ENCODE data around the gene SMIM45.

Gene SMIM45

DNA sequence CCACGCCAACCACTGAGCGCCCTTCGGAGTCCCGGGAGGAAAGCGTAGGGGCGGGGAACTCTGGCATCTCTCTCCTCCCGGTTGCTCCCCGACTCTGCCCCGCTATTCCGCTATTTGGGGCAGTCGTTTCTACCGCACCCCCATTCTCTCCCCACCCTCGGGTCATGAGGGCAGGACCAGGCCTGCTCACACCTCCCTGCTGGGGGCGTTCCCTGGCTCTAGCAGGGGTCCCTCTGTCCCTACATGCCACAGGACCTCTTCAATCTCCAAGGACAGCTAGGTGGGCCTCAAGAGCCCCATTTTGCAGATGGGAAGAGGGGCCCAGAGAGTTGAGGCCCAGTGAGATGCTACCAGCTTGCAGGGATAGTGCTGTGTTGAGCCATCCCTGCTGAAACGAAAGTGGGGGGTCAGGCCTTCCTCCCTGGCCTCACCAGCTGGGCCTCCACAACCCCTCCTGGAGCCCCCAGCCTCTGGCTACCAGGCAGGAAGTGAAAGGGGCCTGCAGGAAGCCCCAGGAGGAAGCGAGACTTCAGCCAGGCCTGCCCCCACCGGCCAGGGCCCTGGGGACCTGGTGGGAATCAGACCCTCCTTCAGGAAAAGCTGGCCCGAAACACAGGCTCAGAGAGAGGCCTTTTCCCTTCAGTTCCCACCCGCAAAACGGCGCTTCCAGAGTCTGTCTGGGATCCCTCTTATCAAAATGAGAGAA lies 31.5 kb upstream of the SMIM45 start:
- H3K27ac Mint-ChIP-seq: peak overlapping the region; percentile 94
- H3K36me3 Mint-ChIP-seq (ENCODE audit: low read depth): peaks cover 34% of the 10 kb centered on the region
- peak; percentile 11 for ATAC-seq (ENCODE audit: low read depth)
- no peak for TF ChIP-seq CTCF (IDR thresholded peaks at IDR 0.05)
- intact Hi-C loops (cut with micrococcal nuclease): loop anchor here (1.0 kb wide), 2 partner anchors 16 to 20 kb away; no protein-coding TSS in a partner anchor
- no peak for DNase-seq
- H3K9me3 Mint-ChIP-seq: no peaks in the 10 kb centered on the region
- ChIA-PET CTCF (interaction anchor here (11.8 kb wide), 1 partner anchor 17 kb away, joined by 258 read pairs; no protein-coding TSS in a partner anchor), POLR2A (interaction anchor here (0.6 to 14.7 kb wide), 15 partner anchors 10 to 734 kb away, joined by 3 to 1414 read pairs (median 11); partner anchors contain the start of genes CCDC134, CENPM and SREBF2)
- no peaks in the 10 kb centered on the region for H3K27me3 Mint-ChIP-seq
- peaks cover 92% of the 10 kb centered on the region for H3K4me1 Mint-ChIP-seq
- H3K4me3 Mint-ChIP-seq: peak overlapping the region; percentile 82

GRCh38 chr22:41922328-41922727 lies 29.6 kb upstream of the SMIM45 start:
- POLR2A ChIA-PET: interaction anchor here (0.6 to 14.7 kb wide), 14 partner anchors 10 to 959 kb away, joined by 3 to 1414 read pairs (median 5); partner anchors contain the start of genes CENPM, SHISA8 and SREBF2
- TF ChIP-seq CTCF (IDR thresholded peaks at IDR 0.05): no peak

GRCh38 chr22:41922940-41923594 lies 28.9 kb upstream of the SMIM45 start:
- CTCF ChIA-PET: interaction anchor here (1.4 to 11.8 kb wide), 3 partner anchors 14 to 47 kb away, joined by 3 to 258 read pairs (median 3); no protein-coding TSS in a partner anchor
- intact Hi-C loops (cut with micrococcal nuclease): no loop called here
- H3K4me1 Mint-ChIP-seq: peaks cover 84% of the 10 kb centered on the region
- H3K4me3 Mint-ChIP-seq: peak overlapping the region; percentile 72
- TF ChIP-seq CTCF (IDR thresholded peaks at IDR 0.05): no peak
- ATAC-seq (ENCODE audit: low read depth): no peak
- peak overlapping the region; percentile 94 for H3K27ac Mint-ChIP-seq
- POLR2A ChIA-PET: interaction anchor here (0.8 to 14.7 kb wide), 13 partner anchors 10 to 476 kb away, joined by 3 to 1414 read pairs (median 6); partner anchors contain the start of genes CCDC134, CENPM, SHISA8 and SREBF2
- peaks cover 39% of the 10 kb centered on the region for H3K36me3 Mint-ChIP-seq (ENCODE audit: low read depth)
- no peaks in the 10 kb centered on the region for H3K9me3 Mint-ChIP-seq
- no peak for DNase-seq
- no peaks in the 10 kb centered on the region for H3K27me3 Mint-ChIP-seq

More at GRCh38 chr22:41922328-41922727, 29.6 kb upstream of the SMIM45 start:
- peak overlapping the region; percentile 82 for H3K4me3 Mint-ChIP-seq
- H3K4me1 Mint-ChIP-seq: peaks cover 84% of the 10 kb centered on the region
- H3K9me3 Mint-ChIP-seq: no peaks in the 10 kb centered on the region
- intact Hi-C loops (cut with micrococcal nuclease): no loop called here
- CTCF ChIA-PET: interaction anchor here (1.4 to 11.8 kb wide), 2 partner anchors 15 to 19 kb away, joined by 3 to 258 read pairs; no protein-coding TSS in a partner anchor
- H3K27me3 Mint-ChIP-seq: no peaks in the 10 kb centered on the region
- ATAC-seq (ENCODE audit: low read depth) (no peak), DNase-seq (no peak)
- H3K36me3 Mint-ChIP-seq (ENCODE audit: low read depth): peaks cover 39% of the 10 kb centered on the region
- H3K27ac Mint-ChIP-seq: peak overlapping the region; percentile 94

- peak overlapping the region; percentile 92 for H3K4me3 Mint-ChIP-seq
- H3K27ac Mint-ChIP-seq: peak overlapping the region; percentile 94
- intact Hi-C loops (cut with micrococcal nuclease): loop anchor here (2.0 kb wide), 1 partner anchor 13 kb away; no protein-coding TSS in a partner anchor
- H3K4me1 Mint-ChIP-seq: peaks cover 84% of the 10 kb centered on the region
- no peaks in the 10 kb centered on the region for H3K9me3 Mint-ChIP-seq
- no peak for TF ChIP-seq CTCF (IDR thresholded peaks at IDR 0.05)
- peaks cover 39% of the 10 kb centered on the region for H3K36me3 Mint-ChIP-seq (ENCODE audit: low read depth)
- H3K27me3 Mint-ChIP-seq: no peaks in the 10 kb centered on the region
- DNase-seq: no peak
- CTCF ChIA-PET: interaction anchor here (1.4 to 11.8 kb wide), 5 partner anchors 14 to 226 kb away, joined by 3 to 258 read pairs (median 14); partner anchors contain the start of gene MEI1
- no peak for ATAC-seq (ENCODE audit: low read depth)
- POLR2A ChIA-PET: interaction anchor here (0.6 to 14.7 kb wide), 15 partner anchors 11 to 539 kb away, joined by 3 to 1414 read pairs (median 6); partner anchors contain the start of genes CCDC134, CENPM, SHISA8 and SREBF2
Observed at GRCh38 chr22:41923595-41924276, 28.2 kb upstream of the SMIM45 start.
